Psoas muscle (tissue), 7 donors: ENCODE data around the gene ANKRD66. TPM values are rescaled to one million over a fixed set of nuclear protein-coding genes. Genes with fewer than 3 reads are reported as not detected.

ENCODE experiments used
- polyA plus RNA-seq, 3 donors: library from polyadenylated mRNA; stranded (reverse); fragments of 200-250 nt; gene quantifications; one replicate each; pipeline ENCODE4 v1.2.3, GENCODE V29; 2013
- total RNA-seq, 4 donors: library from RNA; stranded (reverse); fragmentation: NEBNext Ultra II Directional in 2 of 4; extraction: Animal tissue kit (Norgen Biotek cat#: 25700) in 2 of 4; gene quantifications; one replicate each; pipeline versions ENCODE4 v1.2.1 to v1.2.4, GENCODE V29; 2021 to 2023
- donor health status: healthy with polysubstance abuse.
- donor health status: DM: no; HTN: no; CAD: no; lungs with moderate emphysema.
- donor health status: Bipolar disorder and iron deficiency.
- donor health status: healthy.
- donor health status: DM: no; HTN: no; CAD: no.
- donor health status: DM: no; HTN: no; CAD: no.
- donor health status: DM: yes; HTN: yes; CAD: no.

The ANKRD66 gene
- total and polyA plus RNA-seq, 7 donors = not detected

Other genes starting within 250 kb of the ANKRD66 start
- gene CYP39A1, start 94.1 kb upstream of the ANKRD66 start, total RNA-seq = under 1 TPM; 0.62 to 0.90 (median 0.67) TPM
- 1 to 10 TPM in 1 of 3 donors, under 1 TPM in 2; 0.34 to 2.0 (median 0.58) TPM for gene CYP39A1, start 94.1 kb upstream of the ANKRD66 start, polyA plus RNA-seq
- gene SLC25A27, start 94.0 kb upstream of the ANKRD66 start, total RNA-seq = 10 to 100 TPM in 1 of 4 donors, 1 to 10 TPM in 3; 6.8 to 13.3 (median 8.4) TPM
- 1 to 10 TPM; 2.1 to 5.3 (median 2.2) TPM for gene SLC25A27, start 94.0 kb upstream of the ANKRD66 start, polyA plus RNA-seq
- gene TDRD6, start 59.0 kb upstream of the ANKRD66 start, total RNA-seq = under 1 TPM; 0.17 to 0.42 (median 0.23) TPM
- gene TDRD6, start 59.0 kb upstream of the ANKRD66 start, polyA plus RNA-seq = under 1 TPM; 0.04 to 0.45 (median 0.13) TPM
- gene PLA2G7, start 11.6 kb upstream of the ANKRD66 start, total RNA-seq = under 1 TPM in 2 of 4 donors, not detected in 2; 0.38 to 0.66 TPM
- gene PLA2G7, start 11.6 kb upstream of the ANKRD66 start, polyA plus RNA-seq = under 1 TPM in 2 of 3 donors, not detected in 1; 0.03 to 0.05 TPM
- not detected for gene MEP1A, start 46.5 kb downstream of the ANKRD66 start, total RNA-seq
- gene MEP1A, start 46.5 kb downstream of the ANKRD66 start, polyA plus RNA-seq = under 1 TPM in 2 of 3 donors, not detected in 1; 0.04 to 0.21 TPM
- 10 to 100 TPM; 18.7 to 58.0 (median 22.4) TPM for gene ADGRF5, start 175.0 kb downstream of the ANKRD66 start, total RNA-seq
- gene ADGRF5, start 175.0 kb downstream of the ANKRD66 start, polyA plus RNA-seq = 10 to 100 TPM; 14.3 to 23.3 (median 15.0) TPM